Endothelial cell of umbilical vein (primary cell): Measurements from ENCODE around the gene PARD3B. TPM values are rescaled to one million over a fixed set of nuclear protein-coding genes. Genes with fewer than 3 reads are reported as not detected.

Source experiments
- BruUV-seq: library from RNA; stranded (reverse); fragments of 400-500 nt; replicated peaks from 2 replicates; lab custom pipeline; 2021; lab: Mats Ljungman, UMichigan
- CTCF ChIA-PET: fragments of 300-600, 350-600 bp; sonication (Branson Sonifier 250); formaldehyde crosslinking; loops from one replicate; lab custom pipeline; 2021; ENCODE audit warnings: antibody characterized with exemption, inconsistent platforms; lab: Charles Lee
- POLR2A ChIA-PET: fragments of 300-600, 350-600 bp; sonication (Branson Sonifier 250); formaldehyde crosslinking; loops from one replicate; lab custom pipeline; 2021; ENCODE audit warnings: antibody characterized with exemption, inconsistent platforms; lab: Charles Lee
- DNase-seq: peaks from one replicate; pipeline ENCODE4 v3.0.0-alpha.2; 2011; ENCODE audit warnings: low read depth, low spot score
- FAIRE-seq: peaks from 2 replicates; lab custom pipeline; 2011; peaks lifted over from hg19 to GRCh38; lab: Jason Lieb, UNC
- H2AFZ ChIP-seq: 2 replicates; pipeline ENCODE4 v1.6.0; 2012; ENCODE audit warnings: low read depth, low read length, control low read depth, inconsistent platforms
- H3K27ac ChIP-seq: 2 replicates; pipeline ENCODE4 v1.5.1; 2011; ENCODE audit warnings: low read depth, mild to moderate bottlenecking, control low read depth, low read length, moderate library complexity; ENCODE audit not compliant: insufficient read depth
- H3K27me3 ChIP-seq, 2 experiments: 2 replicates each; pipeline versions ENCODE4 v1.6.0 to v1.6.1; 2011; ENCODE audit warnings: low read length in 2 of 2, mixed read lengths in 1 of 2; ENCODE audit not compliant: control insufficient read depth in 2 of 2, insufficient read depth in 2 of 2
- H3K36me3 ChIP-seq, 2 experiments: 2 replicates in 1 of 2; 3 replicates in 1 of 2; pipeline ENCODE4 v1.5.1; 2011; ENCODE audit warnings: low read length in 2 of 2, mild to moderate bottlenecking in 1 of 2, moderate library complexity in 1 of 2; ENCODE audit not compliant: control insufficient read depth in 2 of 2, insufficient read depth in 2 of 2; ENCODE audit errors: extremely low read depth in 1 of 2
- H3K4me1 ChIP-seq: 3 replicates; pipeline ENCODE4 v1.5.1; 2011; ENCODE audit warnings: mild to moderate bottlenecking, low read length; ENCODE audit not compliant: control insufficient read depth, insufficient read depth; ENCODE audit errors: extremely low read depth
- H3K4me2 ChIP-seq: 2 replicates; pipeline ENCODE4 v1.6.1; 2011; ENCODE audit warnings: low read length, control low read depth, mixed read lengths; ENCODE audit not compliant: insufficient read depth
- H3K4me3 ChIP-seq, 3 experiments: fragments of 200-600 bp in 1 of 3; sonication (generic), shearing (Covaris generic) in 1 of 3; replicated peaks in 1 of 3; 2 replicates each; pipeline ENCODE4 v1.5.1; 2011 to 2016; ENCODE audit warnings: control low read depth in 3 of 3, low read length in 3 of 3, mild to moderate bottlenecking in 2 of 3, inconsistent platforms in 1 of 3, low read depth in 1 of 3, moderate library complexity in 1 of 3; ENCODE audit not compliant: insufficient read depth in 1 of 3
- H3K79me2 ChIP-seq: 2 replicates; pipeline ENCODE4 v1.6.0; 2012; ENCODE audit warnings: low read length, inconsistent platforms; ENCODE audit not compliant: control insufficient read depth, insufficient read depth
- H3K9ac ChIP-seq: replicated peaks from 2 replicates; pipeline ENCODE3; 2011; ENCODE audit warnings: low read length, control low read depth; ENCODE audit not compliant: insufficient read depth; ENCODE audit errors: extremely low read depth
- H3K9me1 ChIP-seq: replicated peaks from 3 replicates; pipeline ENCODE4 v1.6.0; 2011; ENCODE audit warnings: mild to moderate bottlenecking, low read length; ENCODE audit not compliant: control insufficient read depth, insufficient read depth; ENCODE audit errors: extremely low read depth
- H3K9me3 ChIP-seq: replicated peaks from 2 replicates; pipeline ENCODE4 v1.5.1; 2012; ENCODE audit warnings: low read length, inconsistent platforms; ENCODE audit not compliant: control insufficient read depth, insufficient read depth
- H4K20me1 ChIP-seq: replicated peaks from 2 replicates; pipeline ENCODE3; 2011; ENCODE audit warnings: mild to moderate bottlenecking, low read length; ENCODE audit not compliant: control insufficient read depth, insufficient read depth; ENCODE audit errors: extremely low read depth
- EZH2 ChIP-seq: IDR thresholded peaks from 2 replicates; pipeline ENCODE4 v1.6.1; 2012; ENCODE audit warnings: borderline replicate concordance, low read depth, mild to moderate bottlenecking, moderate library complexity, low read length, inconsistent platforms; ENCODE audit not compliant: severe bottlenecking
- FOS ChIP-seq: IDR thresholded peaks from 2 replicates; pipeline ENCODE4 v1.6.1; 2011; ENCODE audit warnings: mild to moderate bottlenecking, low read length, moderate library complexity, borderline replicate concordance; ENCODE audit not compliant: insufficient read depth
- GATA2 ChIP-seq: IDR thresholded peaks from 2 replicates; pipeline ENCODE4 v1.7.0; 2011; ENCODE audit warnings: low read depth, mild to moderate bottlenecking, moderate library complexity, mixed read lengths, low read length; ENCODE audit not compliant: insufficient read length, insufficient read depth
- JUN ChIP-seq: IDR thresholded peaks from 2 replicates; pipeline ENCODE4 v1.6.1; 2011; ENCODE audit warnings: borderline replicate concordance, low read depth; ENCODE audit not compliant: insufficient read length, insufficient read depth
- MAX ChIP-seq: IDR thresholded peaks from 2 replicates; pipeline ENCODE4 v1.6.1; 2011; ENCODE audit not compliant: insufficient read depth, insufficient read length
- MYC ChIP-seq: IDR thresholded peaks from one replicate; pipeline ENCODE4 v1.6.1; 2011; ENCODE audit warnings: mild to moderate bottlenecking, low read depth, low read length
- POLR2A ChIP-seq: IDR thresholded peaks from 2 replicates; pipeline ENCODE4 v1.6.1; 2012; ENCODE audit warnings: low read depth, mild to moderate bottlenecking, control low read depth, low read length
- POLR2AphosphoS5 ChIP-seq: IDR thresholded peaks from 2 replicates; pipeline ENCODE4 v1.6.1; 2012; ENCODE audit warnings: low read depth, mild to moderate bottlenecking, control low read depth, low read length, moderate library complexity; ENCODE audit not compliant: insufficient read depth
- dilution Hi-C: fragments of 300-500 bp; cut with MboI; formaldehyde crosslinking; loops from one replicate; pipeline ENCODE4 v1.15.0; 2019; ENCODE audit warnings: low sequenced_read_pairs; ENCODE audit not compliant: extremely low pct_ligation_motif_present
- intact Hi-C: fragments of 100-400 bp; cut with micrococcal nuclease; formaldehyde crosslinking; loops from one replicate; pipeline ENCODE4 v1.10.0; 2022
- polyA plus RNA-seq, 4 experiments: library from polyadenylated mRNA; depleted of rRNA in 3 of 4; stranded (reverse) in 3 of 4; unstranded in 1 of 4; fragments of >200 nt; gene quantifications; 2 replicates each; pipeline versions ENCODE4 v1.2.1 to v1.2.3, GENCODE V29; 2011 to 2012; ENCODE audit warnings: missing spikeins in 1 of 4
- total RNA-seq: library from RNA; stranded (reverse); gene quantifications from 2 replicates; pipeline ENCODE4 v1.2.3, GENCODE V29; 2021
- TF ChIP-seq, protein P1 (sequence below), 2 donors: IDR thresholded peaks; 1 replicate in 1 of 2; 2 replicates in 1 of 2; pipeline ENCODE4 v1.5.1; 2011; ENCODE audit warnings: low read length in 2 of 2, mild to moderate bottlenecking in 2 of 2, moderate library complexity in 2 of 2, control low read depth in 1 of 2, inconsistent platforms in 1 of 2, low read depth in 1 of 2; ENCODE audit not compliant: insufficient read depth in 1 of 2; ENCODE audit errors: extremely low read depth in 1 of 2

Gene PARD3B
- total and polyA plus RNA-seq, 2 donors (not counting 3 experiments of a cell fraction or from before 2014, with no cell fraction given), result 2.2 to 30.9 TPM

- Histone ChIP-seq H3K4me2 (no peak overlapping the region), H3K36me3 (no peaks in the 10 kb centered on the region), H3K9me3 (no peaks in the 10 kb centered on the region), H3K4me1 (no peaks in the 10 kb centered on the region), H3K27ac (no peak overlapping the region), H4K20me1 (no peaks in the 10 kb centered on the region), H3K4me3 (no peak overlapping the region), H3K9me1 (no peaks in the 10 kb centered on the region), H3K9ac (no peak overlapping the region), H3K79me2 (no peaks in the 10 kb centered on the region), H2AFZ (no peak overlapping the region), H3K27me3 (no peaks in the 10 kb centered on the region)
- no peak for DNase-seq
- BruUV-seq, result no TSS peak
- dilution Hi-C loops (no loop called here), intact Hi-C loops (no loop called here)
- TF ChIP-seq POLR2AphosphoS5, result no peak
- no peak for TF ChIP-seq MAX
- no peak for TF ChIP-seq POLR2A
- no peak for TF ChIP-seq FOS
- TF ChIP-seq MYC, result no peak
- no peak for TF ChIP-seq EZH2
- TF ChIP-seq GATA2, result no peak
- TF ChIP-seq, protein P1, sequence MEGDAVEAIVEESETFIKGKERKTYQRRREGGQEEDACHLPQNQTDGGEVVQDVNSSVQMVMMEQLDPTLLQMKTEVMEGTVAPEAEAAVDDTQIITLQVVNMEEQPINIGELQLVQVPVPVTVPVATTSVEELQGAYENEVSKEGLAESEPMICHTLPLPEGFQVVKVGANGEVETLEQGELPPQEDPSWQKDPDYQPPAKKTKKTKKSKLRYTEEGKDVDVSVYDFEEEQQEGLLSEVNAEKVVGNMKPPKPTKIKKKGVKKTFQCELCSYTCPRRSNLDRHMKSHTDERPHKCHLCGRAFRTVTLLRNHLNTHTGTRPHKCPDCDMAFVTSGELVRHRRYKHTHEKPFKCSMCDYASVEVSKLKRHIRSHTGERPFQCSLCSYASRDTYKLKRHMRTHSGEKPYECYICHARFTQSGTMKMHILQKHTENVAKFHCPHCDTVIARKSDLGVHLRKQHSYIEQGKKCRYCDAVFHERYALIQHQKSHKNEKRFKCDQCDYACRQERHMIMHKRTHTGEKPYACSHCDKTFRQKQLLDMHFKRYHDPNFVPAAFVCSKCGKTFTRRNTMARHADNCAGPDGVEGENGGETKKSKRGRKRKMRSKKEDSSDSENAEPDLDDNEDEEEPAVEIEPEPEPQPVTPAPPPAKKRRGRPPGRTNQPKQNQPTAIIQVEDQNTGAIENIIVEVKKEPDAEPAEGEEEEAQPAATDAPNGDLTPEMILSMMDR (IDR thresholded peaks at IDR 0.05; ENCODE audit: extremely low read depth in 1 of 2, insufficient read depth in 1 of 2, low read depth in 1 of 2, low read length in 2 of 2), result no peak
- no peak for TF ChIP-seq JUN
- CTCF ChIA-PET, result interaction anchor here (1.1 kb wide), 1 partner anchor 28 kb away, joined by 3 read pairs; no protein-coding TSS in a partner anchor
- no peak for FAIRE-seq
- POLR2A ChIA-PET, result no interaction called here
Measured at GRCh38 chr2:204720874-204721273, 175.6 kb downstream of the PARD3B start.
